GM10266 (cell line): ENCODE data around the gene GSC.

ENCODE experiments used
- DNase-seq: peaks from one replicate; pipeline ENCODE4 v3.0.0; 2012; ENCODE audit errors: extremely low spot score
- CTCF ChIP-seq: IDR thresholded peaks from 2 replicates; pipeline ENCODE4 v1.5.1; 2012; ENCODE audit warnings: mild to moderate bottlenecking, low read depth; ENCODE audit not compliant: control insufficient read depth, insufficient read depth; ENCODE audit errors: missing control alignments

GSC gene

GRCh38 chr14:94771906-94772490 lies 2.1 kb upstream of the GSC start:
- no peak for DNase-seq
- no peak for TF ChIP-seq CTCF

GRCh38 chr14:94771158-94771905 lies 1.4 kb upstream of the GSC start:
- TF ChIP-seq CTCF = no peak
- DNase-seq = no peak

- no peak for DNase-seq
- TF ChIP-seq CTCF = no peak
Observed at GRCh38 chr14:94770815-94771157, 873 bp upstream of the GSC start.

- DNase-seq = no peak
- no peak for TF ChIP-seq CTCF
Observed at GRCh38 chr14:94770251-94770749, 387 bp upstream of the GSC start.

DNA sequence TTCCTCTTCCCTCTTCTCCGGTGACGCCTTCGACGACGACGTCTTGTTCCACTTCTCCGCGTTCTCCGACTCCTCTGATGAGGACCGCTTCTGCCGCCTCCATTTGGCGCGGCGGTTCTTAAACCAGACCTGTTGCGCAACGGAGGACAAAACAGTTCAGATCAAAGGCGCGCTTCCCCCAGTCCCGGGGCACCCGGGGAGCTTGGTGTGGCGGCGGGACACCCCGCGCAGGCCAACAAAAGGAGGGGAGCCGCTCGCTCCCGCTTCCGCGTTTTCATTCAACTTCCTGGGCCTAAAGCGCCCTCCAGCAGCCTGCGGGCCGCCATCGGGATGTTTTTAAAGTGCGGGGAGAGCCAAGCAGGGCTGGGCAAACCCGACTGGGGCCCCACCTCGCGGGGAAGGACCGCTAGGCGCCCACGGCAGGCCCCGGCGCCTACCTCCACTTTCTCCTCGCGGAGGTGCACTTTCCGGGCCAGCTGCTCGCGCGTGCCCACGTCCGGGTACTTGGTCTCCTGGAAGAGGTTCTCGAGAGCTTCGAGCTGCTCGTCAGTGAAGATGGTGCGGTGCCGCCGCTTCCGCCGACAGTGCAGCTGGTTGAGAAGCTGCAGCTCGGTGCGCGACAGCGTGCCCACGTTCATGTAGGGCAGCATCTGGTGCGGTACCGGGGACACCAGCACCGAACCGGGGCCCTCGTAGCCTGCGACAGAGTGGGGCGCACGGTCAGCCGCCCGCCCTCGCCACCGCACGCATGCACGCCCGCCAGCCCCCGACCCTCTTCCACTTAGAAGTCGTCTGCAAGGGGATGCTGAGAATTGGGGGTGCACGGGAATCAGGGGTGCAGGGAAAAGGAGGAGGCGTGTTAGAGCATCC lies 1.2 kb downstream of the GSC start:
- no peak for TF ChIP-seq CTCF
- DNase-seq = no peak

GRCh38 chr14:94768141-94768520 lies 1.8 kb downstream of the GSC start:
- no peak for TF ChIP-seq CTCF
- DNase-seq = no peak
